Prostate gland (tissue), 2 donors: ENCODE results near the gene SORL1.

Source experiments
- POLR2A ChIP-seq: fragments of 450-650 bp; IDR thresholded peaks from one replicate; pipeline ENCODE4 v1.6.1; 2016; ENCODE audit warnings: antibody characterized with exemption, mild to moderate bottlenecking
- TF ChIP-seq, protein P1 (sequence below), 4 experiments: fragments of 200-600 bp in 2 of 4; fragments of 450-650 bp in 2 of 4; sonication (generic) in 2 of 4; IDR thresholded peaks; 1 replicate in 3 of 4; 2 replicates in 1 of 4; pipeline ENCODE4 v1.5.1; 2016 to 2019; ENCODE audit warnings: antibody characterized with exemption in 4 of 4, mild to moderate bottlenecking in 2 of 4, moderate library complexity in 2 of 4

DNA sequence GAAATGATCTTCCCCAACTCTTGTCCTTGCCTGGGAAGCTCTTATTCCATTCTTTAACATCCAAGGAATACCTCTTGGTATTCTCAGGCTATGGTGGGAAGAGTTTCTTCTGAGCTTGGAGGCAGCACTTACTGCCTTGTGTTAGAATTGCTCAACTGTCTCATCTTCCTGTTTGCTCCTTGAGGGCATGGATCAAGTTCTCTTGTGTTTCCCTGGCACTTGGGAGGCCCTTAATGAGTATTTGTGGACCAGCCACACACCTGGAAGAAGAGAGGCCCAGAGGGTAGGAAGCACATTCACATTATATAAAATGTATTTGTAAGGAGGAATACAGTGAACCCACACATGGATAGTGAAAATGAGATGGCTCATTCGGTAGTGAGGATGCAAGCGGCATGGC lies 4.0 kb downstream of the SORL1 start:
- TF ChIP-seq, protein P1, sequence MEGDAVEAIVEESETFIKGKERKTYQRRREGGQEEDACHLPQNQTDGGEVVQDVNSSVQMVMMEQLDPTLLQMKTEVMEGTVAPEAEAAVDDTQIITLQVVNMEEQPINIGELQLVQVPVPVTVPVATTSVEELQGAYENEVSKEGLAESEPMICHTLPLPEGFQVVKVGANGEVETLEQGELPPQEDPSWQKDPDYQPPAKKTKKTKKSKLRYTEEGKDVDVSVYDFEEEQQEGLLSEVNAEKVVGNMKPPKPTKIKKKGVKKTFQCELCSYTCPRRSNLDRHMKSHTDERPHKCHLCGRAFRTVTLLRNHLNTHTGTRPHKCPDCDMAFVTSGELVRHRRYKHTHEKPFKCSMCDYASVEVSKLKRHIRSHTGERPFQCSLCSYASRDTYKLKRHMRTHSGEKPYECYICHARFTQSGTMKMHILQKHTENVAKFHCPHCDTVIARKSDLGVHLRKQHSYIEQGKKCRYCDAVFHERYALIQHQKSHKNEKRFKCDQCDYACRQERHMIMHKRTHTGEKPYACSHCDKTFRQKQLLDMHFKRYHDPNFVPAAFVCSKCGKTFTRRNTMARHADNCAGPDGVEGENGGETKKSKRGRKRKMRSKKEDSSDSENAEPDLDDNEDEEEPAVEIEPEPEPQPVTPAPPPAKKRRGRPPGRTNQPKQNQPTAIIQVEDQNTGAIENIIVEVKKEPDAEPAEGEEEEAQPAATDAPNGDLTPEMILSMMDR (IDR thresholded peaks at IDR 0.05): no peak
- TF ChIP-seq POLR2A: no peak
